BJ (cell line): ENCODE results near the gene CXCL8. TPM values are rescaled to one million over a fixed set of nuclear protein-coding genes. Genes with fewer than 3 reads are reported as not detected.

Experiments
- CTCF ChIA-PET: fragments of 350-600 bp; formaldehyde crosslinking; extraction: SDS; loops from one replicate; lab custom pipeline; 2021; ENCODE audit warnings: antibody characterized with exemption, inconsistent platforms; lab: Yijun Ruan, JAX
- POLR2A ChIA-PET: fragments of 300-600 bp; sonication (Branson Sonifier 250); formaldehyde crosslinking; extraction: SDS; loops from one replicate; lab custom pipeline; 2021; ENCODE audit warnings: antibody characterized with exemption; lab: Charles Lee
- DNase-seq: peaks from one replicate; pipeline ENCODE4 v3.0.0-alpha.2; 2011; ENCODE audit warnings: low read depth
- H3K27me3 ChIP-seq: 2 replicates; pipeline ENCODE4 v1.6.0; 2011; ENCODE audit warnings: low read length; ENCODE audit not compliant: control insufficient read depth, insufficient read depth
- H3K36me3 ChIP-seq: 2 replicates; pipeline ENCODE4 v1.5.1; 2011; ENCODE audit warnings: low read length; ENCODE audit not compliant: control insufficient read depth, insufficient read depth
- H3K4me3 ChIP-seq: 2 replicates; pipeline ENCODE4 v1.5.1; 2011; ENCODE audit warnings: low read depth, mild to moderate bottlenecking, control low read depth, low read length
- polyA plus RNA-seq: library from polyadenylated mRNA; depleted of rRNA; stranded (reverse); fragments of >200 nt; gene quantifications from 2 replicates; pipeline ENCODE4 v1.2.3, GENCODE V29; 2011
- TF ChIP-seq, protein P1 (sequence below): IDR thresholded peaks from 2 replicates; pipeline ENCODE4 v1.5.1; 2011; ENCODE audit warnings: low read depth, mild to moderate bottlenecking, control low read depth, inconsistent platforms, low read length, moderate library complexity; ENCODE audit not compliant: insufficient read depth

The CXCL8 gene
- polyA plus RNA-seq, 1 experiment: 1.1 TPM

DNA sequence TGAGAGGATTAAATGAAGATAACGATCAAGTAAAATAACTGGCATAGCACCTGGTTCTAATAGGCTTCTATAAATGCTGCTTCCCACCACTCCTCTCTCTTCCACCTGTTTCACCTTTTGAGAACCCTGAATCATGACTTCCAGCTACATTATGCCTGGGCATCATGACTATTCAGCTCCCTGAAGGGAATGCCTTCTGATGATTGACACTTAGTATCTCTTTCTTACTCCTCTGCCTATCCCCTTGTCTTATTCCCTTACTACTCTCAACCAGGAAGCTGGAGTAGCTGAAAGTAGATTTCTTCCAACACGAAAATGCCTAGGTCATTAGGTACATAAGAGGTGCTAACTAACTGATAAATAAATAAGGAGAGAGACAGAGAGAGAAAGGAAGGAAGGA is 24.7 kb upstream of the CXCL8 start:
- TF ChIP-seq, protein P1, sequence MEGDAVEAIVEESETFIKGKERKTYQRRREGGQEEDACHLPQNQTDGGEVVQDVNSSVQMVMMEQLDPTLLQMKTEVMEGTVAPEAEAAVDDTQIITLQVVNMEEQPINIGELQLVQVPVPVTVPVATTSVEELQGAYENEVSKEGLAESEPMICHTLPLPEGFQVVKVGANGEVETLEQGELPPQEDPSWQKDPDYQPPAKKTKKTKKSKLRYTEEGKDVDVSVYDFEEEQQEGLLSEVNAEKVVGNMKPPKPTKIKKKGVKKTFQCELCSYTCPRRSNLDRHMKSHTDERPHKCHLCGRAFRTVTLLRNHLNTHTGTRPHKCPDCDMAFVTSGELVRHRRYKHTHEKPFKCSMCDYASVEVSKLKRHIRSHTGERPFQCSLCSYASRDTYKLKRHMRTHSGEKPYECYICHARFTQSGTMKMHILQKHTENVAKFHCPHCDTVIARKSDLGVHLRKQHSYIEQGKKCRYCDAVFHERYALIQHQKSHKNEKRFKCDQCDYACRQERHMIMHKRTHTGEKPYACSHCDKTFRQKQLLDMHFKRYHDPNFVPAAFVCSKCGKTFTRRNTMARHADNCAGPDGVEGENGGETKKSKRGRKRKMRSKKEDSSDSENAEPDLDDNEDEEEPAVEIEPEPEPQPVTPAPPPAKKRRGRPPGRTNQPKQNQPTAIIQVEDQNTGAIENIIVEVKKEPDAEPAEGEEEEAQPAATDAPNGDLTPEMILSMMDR: no peak
- no peaks in the 10 kb centered on the region for H3K36me3 ChIP-seq
- ChIA-PET POLR2A (no interaction called here), CTCF (interaction anchor here (2.1 kb wide), 1 partner anchor 14 kb away, joined by 9 read pairs; no protein-coding TSS in a partner anchor)
- no peak overlapping the region for H3K4me3 ChIP-seq
- DNase-seq: no peak
- no peaks in the 10 kb centered on the region for H3K27me3 ChIP-seq

DNA sequence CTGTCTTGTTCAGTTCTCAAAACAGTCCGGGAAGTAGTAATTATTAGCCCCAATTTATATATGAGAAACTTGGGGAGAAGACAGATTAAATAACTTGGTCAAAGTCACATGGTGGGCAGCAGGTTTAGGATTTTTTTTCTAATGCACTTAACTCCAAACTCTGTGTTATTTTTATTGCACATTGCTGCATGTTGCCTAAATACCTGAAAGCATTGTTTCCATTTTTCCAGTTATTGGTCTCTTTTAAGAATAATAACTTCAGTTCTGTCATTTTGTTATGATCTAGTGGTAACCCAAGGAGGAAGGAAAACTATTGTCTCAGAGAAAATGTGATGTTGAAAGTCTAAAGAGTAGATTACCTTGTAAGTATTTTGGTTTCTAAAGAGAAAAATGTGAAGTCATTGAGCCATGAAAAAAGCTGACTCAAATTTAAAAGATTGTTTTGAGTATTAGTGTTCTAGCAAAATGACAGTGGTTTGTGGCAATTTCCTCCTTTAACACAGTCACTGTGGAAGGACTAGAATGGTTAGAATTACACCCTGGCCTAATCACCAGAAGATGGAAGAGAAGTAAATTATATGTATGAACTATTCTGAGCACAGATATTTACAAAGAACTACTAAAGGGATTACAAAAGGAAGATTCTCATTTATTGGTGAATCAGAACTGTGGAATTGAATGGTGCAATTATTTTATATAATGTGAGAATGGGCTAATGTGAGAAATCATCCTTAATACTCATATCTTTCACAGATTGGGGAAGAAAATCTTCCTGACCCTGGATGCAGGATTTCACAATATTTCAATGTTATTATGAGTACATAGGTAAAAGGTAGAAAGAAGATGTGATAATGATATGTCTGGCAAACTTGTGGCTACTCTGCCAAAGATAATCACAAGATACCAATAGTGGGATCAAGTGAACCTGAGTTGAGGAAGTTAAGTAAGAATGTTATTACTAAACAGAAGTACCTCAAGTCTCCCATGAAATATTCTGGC is 21.7 kb upstream of the CXCL8 start:
- DNase-seq: no peak
- no peaks in the 10 kb centered on the region for H3K27me3 ChIP-seq
- H3K4me3 ChIP-seq: no peak overlapping the region
- TF ChIP-seq, protein P1: no peak
- H3K36me3 ChIP-seq: no peaks in the 10 kb centered on the region
- CTCF ChIA-PET: interaction anchor here (1.4 kb wide), 1 partner anchor 12 kb away, joined by 5 read pairs; no protein-coding TSS in a partner anchor
- POLR2A ChIA-PET: no interaction called here

DNA sequence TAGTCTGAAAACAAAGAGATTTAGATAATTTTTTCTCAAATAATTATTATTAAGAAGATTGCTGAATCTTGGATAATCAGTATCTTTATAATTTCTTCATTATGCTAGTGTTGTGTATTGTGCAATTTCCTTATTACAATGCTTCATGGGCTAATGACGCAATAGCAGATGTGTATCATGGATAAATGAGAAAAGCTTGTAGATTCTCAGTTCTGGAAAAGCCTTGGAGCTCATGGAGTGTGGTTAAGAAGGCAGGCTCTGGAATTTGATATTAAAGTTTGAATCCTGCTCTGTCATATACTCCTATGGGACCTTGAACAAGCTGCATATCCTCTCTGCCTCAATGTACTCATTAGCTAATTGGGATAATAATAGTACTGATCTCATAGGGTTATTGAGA is 18.9 kb upstream of the CXCL8 start:
- no peak for DNase-seq
- no peaks in the 10 kb centered on the region for H3K36me3 ChIP-seq
- H3K4me3 ChIP-seq: no peak overlapping the region
- CTCF ChIA-PET: interaction anchor here (0.8 to 1.6 kb wide), 2 partner anchors 58 to 414 kb away, joined by 3 to 4 read pairs; no protein-coding TSS in a partner anchor
- POLR2A ChIA-PET: interaction anchor here (1.1 kb wide), 1 partner anchor 13 kb away, joined by 3 read pairs; no protein-coding TSS in a partner anchor
- TF ChIP-seq, protein P1: no peak
- H3K27me3 ChIP-seq: no peaks in the 10 kb centered on the region

DNA sequence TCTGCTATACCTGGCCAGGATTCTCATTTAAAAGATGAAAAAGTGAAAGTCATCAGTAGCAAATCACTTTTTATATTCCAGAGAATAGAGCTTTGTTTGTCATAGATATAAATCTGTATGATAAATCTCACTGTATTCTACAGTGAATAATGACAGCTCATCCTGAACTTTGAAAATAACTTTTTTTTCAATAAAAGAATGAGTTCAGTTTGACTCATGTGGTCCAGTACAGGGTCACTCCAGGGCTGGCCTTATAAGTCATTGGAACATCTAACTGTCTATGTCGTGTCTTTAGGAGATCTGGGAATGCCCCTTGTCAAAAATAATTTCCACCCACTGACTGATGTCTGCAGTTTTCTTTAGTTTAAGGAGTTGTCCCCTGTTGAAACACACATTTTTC is 18.5 kb upstream of the CXCL8 start:
- ChIA-PET CTCF (interaction anchor here (0.8 to 1.6 kb wide), 2 partner anchors 58 to 413 kb away, joined by 3 to 4 read pairs; no protein-coding TSS in a partner anchor), POLR2A (interaction anchor here (1.1 kb wide), 1 partner anchor 13 kb away, joined by 3 read pairs; no protein-coding TSS in a partner anchor)
- Histone ChIP-seq H3K27me3 (no peaks in the 10 kb centered on the region), H3K4me3 (no peak overlapping the region), H3K36me3 (no peaks in the 10 kb centered on the region)
- TF ChIP-seq, protein P1: no peak
- no peak for DNase-seq

DNA sequence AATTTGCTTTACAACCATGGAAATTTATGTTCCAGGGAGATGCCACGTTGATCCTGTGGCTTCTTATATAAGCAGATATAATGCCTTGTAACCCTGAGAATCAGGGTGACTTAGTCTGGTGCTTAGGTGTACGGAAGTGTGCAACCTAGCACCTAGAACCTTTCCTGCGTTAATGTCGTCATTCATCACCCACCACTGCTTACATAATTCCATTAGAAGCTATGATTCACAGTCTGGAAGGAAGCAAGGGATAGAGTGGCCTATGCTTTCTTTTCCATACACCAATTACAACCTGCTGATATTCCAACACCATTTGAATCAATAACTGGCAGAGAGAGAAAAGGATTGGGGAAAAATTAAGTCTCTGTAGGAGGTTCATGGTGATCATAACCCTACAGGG is 17.3 kb upstream of the CXCL8 start:
- Histone ChIP-seq H3K27me3 (no peaks in the 10 kb centered on the region), H3K36me3 (no peaks in the 10 kb centered on the region), H3K4me3 (no peak overlapping the region)
- ChIA-PET POLR2A (no interaction called here), CTCF (interaction anchor here (1.4 kb wide), 1 partner anchor 60 kb away, joined by 3 read pairs; no protein-coding TSS in a partner anchor)
- DNase-seq: no peak
- TF ChIP-seq, protein P1: no peak
